Measurements from ENCODE around the gene GALC.

GALC gene

DNA sequence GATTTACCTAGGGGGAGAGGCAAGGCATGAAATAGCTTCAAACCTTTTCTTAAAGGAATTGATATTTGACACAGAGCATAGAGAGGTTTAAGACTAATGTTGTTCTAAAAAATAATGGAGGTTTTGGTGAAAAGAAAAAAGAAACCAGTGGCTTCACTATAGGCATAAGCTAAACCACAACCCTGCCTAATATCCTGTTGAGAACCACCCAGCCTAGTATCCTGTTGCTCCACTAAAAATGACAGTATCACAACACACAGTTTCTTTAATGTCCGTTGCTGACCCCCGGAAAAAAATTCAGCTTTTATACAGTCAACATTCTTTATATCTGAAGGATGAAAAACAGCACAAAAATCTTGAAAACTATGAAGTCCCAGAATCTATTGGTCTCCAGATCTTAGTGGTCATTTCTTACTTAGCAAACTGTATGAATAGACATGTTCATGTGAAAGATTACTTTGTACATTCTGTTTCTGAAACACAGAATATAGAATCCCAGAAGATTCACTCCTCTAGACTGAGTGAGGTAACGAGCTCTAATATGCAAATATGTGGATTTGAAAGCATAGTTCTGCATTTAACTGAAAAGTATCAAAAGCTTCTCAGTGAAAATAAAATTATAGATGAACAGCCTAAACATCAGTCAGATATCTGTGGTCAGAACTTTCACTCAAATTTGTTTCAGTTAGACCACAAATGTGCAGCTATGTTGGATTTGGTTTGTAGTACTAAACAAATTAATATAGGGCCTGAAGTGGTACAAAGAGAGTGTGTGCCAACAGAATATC, 40.5 kb downstream of the GALC start:
- no peak for DNase-seq

DNA sequence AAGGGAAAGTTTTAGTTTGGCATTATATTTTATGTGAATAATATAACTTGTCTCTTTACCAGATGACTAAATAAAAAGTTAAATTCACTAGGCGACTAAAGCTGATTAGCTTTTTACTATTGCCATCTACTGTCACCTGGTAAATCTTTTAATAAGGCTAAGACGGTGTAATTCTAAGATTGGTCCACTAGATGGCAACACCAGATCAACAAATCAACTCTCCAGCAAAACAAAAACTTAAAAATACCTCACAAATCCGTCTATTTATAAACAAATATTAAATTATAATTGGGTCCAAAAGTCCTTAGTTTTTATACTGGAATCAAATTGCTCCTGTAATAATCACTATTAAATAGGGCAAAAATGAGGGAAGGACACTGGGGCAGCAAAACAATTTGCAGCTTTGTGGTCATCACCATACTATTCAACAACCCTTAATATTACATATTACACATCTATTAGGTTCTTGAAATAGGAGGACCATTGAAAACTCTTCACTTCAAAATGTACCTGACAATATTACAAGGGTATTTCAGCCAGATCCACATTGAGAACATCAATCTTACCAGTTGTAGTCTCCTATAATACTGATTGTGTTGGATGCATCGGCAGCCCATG, 47.9 kb downstream of the GALC start:
- DNase-seq: no peak

DNA sequence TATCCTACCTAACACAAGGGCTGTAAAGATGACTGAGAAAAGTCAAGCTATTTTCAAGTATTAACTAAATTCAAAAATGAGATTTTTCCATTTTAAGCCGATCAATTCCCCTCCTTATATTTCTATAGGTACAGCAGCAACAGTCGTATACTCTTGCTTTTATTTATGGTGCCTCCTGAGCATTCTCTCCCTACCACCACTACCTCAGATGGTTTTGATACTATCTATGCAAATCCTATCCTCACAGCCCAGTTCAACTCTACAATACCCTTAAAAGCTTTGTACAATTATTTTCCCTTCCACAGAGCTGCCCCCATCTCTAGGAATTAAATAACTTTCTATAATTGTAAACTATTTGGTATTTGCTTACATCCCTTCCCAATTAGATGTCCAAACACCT, 52.1 kb downstream of the GALC start:
- DNase-seq: no peak

DNA sequence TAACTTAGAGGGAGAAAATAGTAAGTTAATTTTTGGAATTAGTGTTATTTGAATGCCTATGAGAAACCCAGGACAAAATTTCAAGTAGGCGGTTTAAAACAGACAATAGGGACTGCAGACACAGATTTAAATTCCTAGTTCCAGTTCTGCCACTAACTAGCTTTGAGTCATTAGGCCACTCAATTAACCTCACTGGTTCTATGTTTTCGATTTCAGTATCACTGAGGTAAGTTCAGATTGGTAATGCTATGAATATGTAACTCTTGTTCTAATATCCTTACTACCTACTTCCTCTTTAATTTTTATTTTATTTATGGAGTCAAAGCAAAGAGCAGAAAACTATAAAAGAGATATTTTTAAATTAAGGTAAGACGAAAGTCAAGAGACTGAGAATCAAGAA, 52.6 kb downstream of the GALC start:
- DNase-seq: no peak

DNA sequence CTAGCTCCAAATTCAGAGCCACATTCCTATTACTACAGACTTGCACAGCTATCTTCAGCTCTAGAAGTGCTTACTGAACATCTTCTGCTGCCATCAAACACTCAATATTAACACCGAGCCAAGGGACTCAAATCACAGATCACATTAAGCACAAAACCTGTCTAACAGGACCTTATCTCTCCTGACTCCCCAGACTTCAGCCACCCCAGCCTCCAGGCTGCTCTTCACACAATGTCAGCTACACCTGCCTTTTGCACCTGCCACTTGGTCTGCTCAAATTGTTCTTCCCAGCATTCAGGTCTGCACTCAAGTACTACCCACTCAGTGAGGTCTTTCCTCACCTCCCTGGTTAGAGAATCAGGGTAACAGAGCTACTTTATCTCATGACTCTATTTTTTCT, 57.1 kb downstream of the GALC start:
- DNase-seq: peak; percentile 77

DNA sequence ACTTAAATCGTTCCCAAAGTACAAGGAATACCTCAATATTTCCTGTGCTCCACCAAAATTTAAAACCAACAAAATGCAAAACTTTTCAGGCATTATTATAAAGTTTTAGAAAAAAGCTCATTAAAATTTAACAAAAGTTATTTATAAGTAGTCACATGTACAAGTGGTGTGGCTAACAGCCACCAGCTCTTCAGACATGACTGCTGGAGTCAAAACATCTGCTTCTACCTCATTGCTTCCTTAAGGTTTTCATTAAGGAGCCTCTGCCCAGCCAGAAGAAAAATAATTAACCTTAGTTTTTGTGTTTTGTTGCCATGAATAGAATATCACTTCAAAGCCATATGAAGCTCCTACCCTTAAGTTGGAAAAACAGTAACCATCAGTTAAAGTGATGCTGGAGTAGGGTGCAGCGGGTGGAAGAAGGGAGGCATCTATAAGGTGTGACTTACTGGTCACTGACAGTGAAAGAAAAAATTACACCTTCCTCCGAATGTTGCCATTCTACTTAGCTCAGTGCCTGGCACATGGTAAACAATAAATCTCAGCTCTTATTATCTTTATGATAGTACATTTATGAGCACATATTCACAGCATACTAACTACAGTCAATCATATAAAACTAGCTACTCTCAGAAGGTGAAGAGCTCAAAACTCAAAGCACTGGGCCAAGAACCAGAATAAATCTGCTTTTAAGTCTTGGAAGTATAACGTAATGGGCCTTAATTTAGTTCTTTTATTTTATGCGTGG, 57.7 kb downstream of the GALC start:
- DNase-seq: no peak

DNA sequence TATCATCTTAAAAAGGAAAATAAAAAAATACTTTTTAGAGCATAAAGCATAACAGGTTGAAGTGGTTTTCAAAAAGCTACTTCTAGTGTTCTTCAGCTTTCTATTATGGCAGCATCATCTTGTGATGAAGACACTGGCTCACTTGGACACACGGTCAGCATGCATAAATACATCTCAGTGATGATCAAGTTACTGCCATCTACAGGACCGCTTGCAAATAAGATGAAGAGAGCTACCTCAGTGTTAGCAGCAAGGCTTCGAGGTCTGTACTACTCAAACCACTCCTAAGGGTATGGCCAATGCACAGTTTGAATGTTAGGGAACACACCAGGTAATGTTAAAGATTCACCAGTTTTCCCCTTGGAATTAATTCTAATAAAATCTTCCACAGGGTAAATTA, 58.8 kb downstream of the GALC start:
- DNase-seq: no peak

DNA sequence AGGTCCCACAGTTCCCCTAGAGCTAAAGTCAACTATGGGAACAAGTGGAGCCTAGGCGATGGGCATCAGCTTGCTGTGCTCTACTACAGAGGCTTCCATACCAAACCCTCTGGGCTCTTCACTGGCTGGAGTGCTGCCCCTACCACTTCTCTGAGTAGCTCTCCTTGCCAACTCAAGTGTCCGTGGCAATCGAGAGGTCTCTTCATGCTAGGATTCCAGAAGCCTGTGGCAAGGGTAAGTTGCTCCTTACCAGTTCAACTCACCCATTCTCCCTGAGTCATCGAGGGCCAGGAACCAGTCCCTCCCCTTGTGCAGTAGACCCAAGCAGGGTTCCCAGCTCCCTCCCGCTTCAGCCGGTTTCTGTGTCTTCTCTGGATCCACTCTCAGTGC, 76.1 kb downstream of the GALC start:
- DNase-seq: no peak

DNA sequence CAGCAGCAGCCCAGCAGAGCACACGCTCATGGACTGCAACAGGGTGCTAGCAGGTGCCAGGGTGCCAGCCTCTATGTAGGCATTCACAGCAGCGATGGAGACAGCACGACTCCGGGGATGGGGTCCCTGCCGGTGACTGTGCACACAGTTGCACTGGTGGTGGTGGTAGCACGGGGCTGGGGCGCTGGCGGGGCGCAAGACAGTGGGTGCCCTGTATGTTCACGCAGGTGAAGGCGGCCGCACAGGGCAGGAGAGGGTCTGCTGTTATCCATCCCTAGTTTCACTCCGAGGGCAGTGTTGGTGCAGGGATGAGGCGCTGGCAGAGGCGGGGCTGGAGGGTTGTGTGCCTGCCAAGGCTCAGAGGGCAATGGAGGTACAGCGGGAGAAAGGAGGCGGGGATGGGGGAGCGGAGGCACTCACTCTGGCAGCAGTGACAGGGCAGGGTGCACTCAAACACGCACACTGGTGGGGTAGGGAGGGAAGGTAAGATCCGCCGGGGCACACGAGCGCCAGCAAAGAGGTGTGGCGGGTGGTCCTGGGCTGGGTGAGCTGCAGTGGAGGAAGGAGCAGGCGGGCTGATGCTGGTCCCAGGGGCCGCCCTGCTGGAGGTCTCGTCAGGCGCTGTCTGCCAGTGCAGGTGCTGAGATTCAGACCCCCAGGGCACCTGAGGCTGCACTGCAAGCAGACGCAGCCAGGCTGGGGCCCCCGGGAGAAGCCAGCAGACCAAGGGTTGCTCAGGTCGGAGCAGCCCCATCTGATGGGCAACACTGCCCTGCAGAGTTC, 76.7 kb downstream of the GALC start:
- no peak for DNase-seq

DNA sequence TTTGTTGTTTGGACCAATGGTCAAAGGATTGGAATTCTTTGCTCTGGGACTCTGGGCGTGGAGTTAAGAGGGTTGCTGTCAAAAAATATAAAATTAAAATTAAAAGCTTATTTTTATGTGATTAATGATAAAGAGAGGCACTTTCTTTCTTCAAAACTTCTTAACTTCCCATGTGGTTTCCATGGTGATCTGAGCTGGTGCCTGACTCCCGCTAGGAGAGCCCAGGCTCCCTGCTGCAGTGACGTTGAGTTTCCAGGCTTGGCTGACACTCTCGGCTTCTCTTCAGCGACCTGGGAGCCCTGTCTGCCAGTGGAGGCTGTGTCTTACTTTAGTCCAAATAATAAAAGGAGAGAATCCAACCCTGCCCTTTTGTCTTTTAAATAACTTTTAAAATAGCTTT, 84.4 kb downstream of the GALC start:
- no peak for DNase-seq

DNA sequence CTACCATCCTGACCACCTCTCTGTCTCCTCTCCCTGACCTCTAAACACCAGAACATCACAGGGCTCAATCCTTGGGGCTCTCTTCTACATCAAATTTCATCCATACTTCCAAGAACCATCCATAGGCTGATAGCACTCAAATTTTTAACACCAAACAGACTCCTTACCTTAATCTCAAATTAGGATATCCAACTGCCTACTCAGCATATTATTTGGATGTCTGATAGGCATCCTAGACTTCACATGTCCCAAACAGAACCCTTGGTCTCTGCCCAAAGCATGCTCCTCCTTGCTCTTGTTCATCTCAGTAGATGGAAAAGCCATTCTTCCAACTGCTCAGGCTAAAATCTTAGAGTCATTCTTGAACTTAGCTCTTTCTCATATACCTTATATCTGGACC, 91.3 kb downstream of the GALC start:
- DNase-seq: no peak

DNA sequence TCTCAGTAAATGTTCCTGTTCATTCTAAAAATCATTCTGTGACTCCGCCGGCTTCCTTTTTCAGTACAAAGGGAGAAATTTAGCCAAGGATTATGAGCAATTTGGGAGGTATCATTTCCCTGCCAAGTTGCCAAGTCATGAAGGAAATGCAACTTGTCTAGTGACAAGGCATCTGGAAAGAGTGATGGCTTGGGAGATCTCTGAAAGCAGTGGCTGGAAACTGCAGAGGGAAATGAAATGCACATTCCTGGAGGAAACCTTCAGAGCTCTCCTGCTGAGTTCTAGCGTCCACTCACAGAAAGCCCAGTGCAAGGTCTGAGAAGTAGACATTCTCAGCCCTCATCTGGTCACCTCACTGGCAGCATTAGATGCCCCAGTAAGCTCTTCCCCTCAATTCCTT, 91.7 kb downstream of the GALC start:
- no peak for DNase-seq

DNA sequence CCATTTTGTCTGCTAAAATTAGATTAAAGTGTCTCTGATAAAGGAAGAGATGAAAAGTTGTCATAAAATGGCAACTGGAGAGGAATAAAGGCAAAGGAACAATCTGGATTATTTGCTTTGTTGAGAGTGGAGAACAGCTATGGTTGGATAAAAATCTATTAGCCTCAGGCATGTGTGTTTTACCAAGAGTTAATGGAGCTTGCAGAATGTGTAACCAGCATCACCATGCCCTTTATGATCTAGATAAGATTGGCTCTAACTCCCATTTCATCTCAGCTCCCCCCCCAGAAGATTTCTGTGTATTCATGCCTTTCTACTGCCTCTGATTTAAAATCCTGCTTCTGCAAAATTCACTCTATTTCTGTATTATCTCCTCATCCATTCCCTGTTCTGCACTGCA, 93.8 kb downstream of the GALC start:
- no peak for DNase-seq

DNA sequence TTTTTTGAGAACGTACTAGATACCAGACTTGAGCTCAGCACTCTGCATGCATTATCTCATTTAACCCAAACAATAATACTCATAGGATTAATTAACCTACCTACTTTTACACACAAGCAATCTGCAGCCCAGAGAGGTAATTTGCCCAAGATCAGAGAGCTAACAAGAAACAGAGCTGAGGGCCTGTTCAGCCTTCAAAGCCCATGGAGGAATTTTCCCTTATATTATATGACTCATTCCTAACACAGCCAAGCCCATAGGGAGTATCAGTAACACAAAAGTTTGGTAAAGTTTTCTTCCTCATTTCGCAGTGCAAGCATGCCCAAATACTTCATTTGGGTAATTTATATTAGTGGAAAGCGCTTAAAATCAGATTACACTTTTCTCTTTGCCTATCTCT, 94.7 kb downstream of the GALC start:
- no peak for DNase-seq

DNA sequence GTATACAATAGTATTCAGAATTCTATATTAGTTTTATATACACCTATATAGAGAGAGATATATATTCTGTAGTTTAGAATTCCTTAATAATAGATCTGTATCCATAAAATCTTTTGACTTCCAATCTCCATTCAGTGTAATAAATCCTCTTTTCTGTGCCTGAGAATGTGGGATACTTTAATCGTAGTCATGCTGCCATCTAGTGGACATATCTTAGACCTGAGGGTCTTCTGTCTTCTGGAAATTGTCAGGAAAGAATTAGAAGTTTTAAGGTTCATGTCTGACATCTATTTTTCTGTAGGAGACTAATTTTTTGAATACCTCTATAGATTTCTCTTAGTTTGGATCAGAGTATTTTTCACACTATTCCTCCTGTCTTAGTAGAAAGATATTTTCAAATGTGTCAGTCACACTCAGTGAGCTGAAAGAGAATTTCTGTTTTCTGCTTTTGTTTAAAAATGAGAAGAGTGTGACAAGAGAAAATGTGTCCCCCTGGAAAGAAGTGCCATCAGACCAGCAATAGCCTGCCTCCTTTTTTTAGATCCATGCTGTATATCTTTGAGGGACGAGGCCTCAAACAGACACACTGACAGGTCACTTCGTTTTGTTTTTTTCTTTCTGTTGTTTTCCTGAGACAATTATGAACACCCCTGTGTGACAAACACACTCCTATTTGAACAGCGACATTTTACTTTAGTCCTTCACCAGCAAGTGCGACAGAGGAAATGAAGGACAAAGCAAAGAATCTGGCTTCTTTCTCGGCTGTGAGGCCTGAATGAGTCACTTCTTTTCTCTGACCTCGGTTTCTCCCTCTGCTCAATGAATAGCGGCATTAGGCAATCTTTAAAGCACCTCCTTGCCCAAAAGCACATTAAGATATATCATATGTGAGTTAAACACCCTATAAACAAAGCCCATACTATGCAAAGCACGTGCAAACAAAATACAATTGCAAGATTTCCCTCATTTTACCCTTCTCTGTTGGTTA, 96.3 kb downstream of the GALC start:
- DNase-seq: peak; percentile 61

DNA sequence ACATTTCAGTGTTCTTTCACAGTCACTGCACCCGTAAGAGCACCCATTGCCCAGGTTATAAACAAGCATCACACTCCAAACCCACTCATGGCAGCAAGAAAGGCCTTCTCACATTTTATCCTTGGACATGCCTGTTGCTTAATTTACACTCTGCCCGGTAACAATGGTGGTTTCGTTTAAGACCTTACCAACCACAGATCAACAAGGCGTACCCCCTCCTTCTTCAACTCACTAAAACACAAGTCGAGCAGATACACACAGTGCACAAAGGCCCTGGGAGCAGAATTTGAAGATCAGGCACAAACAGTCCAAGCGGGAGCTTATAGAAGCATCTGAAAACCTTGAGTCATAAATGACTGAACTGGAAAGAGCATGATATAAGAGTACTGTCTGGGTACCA, 98.1 kb downstream of the GALC start:
- DNase-seq: peak; percentile 12

DNA sequence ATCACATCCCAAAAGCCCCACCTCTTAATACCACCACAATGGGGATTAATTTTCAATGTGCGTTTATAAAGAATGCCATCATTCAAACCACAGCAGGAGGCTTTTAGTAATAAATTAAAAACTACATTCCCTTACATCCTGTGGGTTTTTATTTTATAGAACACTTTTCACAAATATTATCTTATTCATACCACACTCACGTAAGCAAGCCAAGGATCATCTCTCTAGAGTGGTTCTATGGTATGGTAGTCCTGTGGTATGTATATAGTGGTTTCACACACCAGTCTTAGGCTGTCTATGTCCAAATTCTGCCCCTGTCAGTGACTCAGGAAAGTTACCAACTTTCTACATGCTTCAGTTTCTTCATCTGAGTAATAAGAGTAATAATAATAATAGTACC, 100.2 kb downstream of the GALC start:
- no peak for DNase-seq

DNA sequence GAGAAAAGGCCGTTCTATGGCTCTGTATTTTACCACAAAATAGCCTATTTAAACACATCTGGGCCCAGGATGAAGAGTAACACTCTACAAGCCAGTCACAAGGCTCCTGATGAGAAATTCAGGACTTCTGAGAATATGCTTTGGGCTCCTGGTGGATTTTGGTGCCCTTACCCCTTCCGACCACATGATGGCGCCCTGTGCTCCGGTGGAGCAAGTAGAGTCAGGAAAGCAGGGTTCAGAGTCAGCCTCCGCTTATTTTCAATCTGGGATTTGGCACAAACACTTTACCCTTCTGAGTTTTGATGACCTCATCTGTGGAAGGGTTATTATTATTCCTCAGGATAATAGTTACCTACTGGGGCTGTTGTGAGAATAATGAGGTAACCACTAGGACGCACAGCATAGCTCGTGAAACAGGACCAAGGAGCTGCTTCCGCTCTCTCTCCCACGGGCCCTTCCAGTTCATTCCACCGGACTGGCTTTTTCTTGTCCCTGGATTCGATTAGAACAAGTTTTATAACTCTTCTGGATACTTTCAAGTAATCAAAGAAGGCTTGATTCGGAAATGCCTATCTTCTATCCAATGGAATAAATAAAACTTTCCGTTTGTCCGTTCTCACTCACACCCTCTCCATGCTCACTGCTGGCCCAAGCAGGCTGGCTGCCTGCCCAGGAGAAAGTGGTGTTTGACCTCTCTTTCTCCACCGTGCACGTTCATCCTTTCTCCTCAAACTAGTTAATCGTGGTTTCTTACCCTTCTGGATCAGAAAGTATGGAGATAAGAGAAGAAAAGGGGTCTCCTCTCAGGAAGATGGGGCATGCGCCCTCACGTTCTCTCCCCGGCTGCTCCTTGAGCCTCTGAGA, 104.6 kb downstream of the GALC start:
- DNase-seq: no peak

DNA sequence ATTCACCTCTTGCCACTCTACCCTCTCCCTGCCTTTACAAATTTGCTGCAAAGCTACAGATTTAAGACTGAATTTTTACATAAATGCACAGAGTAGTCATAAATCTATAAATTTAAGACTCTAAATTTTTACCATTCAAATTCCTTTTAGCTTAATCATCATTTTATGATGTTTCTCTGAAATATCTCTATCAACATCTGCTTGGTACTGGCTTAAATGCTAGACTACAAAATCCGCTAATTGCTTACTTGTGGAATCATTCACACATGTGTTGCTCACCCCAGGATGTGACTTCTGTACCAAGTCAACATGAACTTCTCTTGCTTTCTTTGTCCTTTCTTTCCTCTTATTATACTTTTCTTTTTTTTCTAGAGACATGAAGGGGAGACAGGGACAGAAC, 109.2 kb downstream of the GALC start:
- DNase-seq: no peak

Measured in NCI-H2107 (cell line).